Neural progenitor cell (in vitro differentiated cells): ENCODE data around the gene DNAJC21. TPM values are rescaled to one million over a fixed set of nuclear protein-coding genes. Genes with fewer than 3 reads are reported as not detected.

Source experiments
- DNase-seq: peaks from one replicate; pipeline ENCODE4 v3.0.0-alpha.2; 2016; ENCODE audit warnings: low spot score
- H2AFZ ChIP-seq: fragments of 200-600 bp; sonication (generic); replicated peaks from 2 replicates; pipeline ENCODE4 v1.6.1; 2016; ENCODE audit warnings: antibody characterized with exemption
- H3F3A ChIP-seq: fragments of 200-600 bp; sonication (generic); 2 replicates; pipeline ENCODE4 v1.6.1; 2016; ENCODE audit warnings: antibody characterized with exemption, low read depth
- H3K27ac ChIP-seq: fragments of 200-600 bp; sonication (generic); 2 replicates; pipeline ENCODE4 v1.5.1; 2016; ENCODE audit warnings: mild to moderate bottlenecking
- H3K27me3 ChIP-seq: fragments of 200-600 bp; sonication (generic); 2 replicates; pipeline ENCODE4 v1.6.1; 2016; ENCODE audit warnings: mild to moderate bottlenecking, moderate library complexity
- H3K36me3 ChIP-seq: fragments of 200-600 bp; sonication (generic); 2 replicates; pipeline ENCODE4 v1.5.1; 2016
- H3K4me1 ChIP-seq: fragments of 200-600 bp; sonication (generic); 2 replicates; pipeline ENCODE4 v1.6.1; 2016; ENCODE audit warnings: mixed run types
- H3K4me2 ChIP-seq: fragments of 200-600 bp; sonication (generic); 2 replicates; pipeline ENCODE4 v1.6.1; 2016
- H3K4me3 ChIP-seq: fragments of 200-600 bp; sonication (generic); 2 replicates; pipeline ENCODE4 v1.5.1; 2016
- H3K79me2 ChIP-seq: fragments of 200-600 bp; sonication (generic); 2 replicates; pipeline ENCODE4 v1.6.1; 2016; ENCODE audit warnings: low read depth
- H3K9ac ChIP-seq: fragments of 200-600 bp; sonication (generic); 2 replicates; pipeline ENCODE4 v1.6.1; 2016
- H3K9me3 ChIP-seq: fragments of 200-600 bp; sonication (generic); 2 replicates; pipeline ENCODE4 v1.5.1; 2016; ENCODE audit warnings: low read depth
- H4K20me1 ChIP-seq: fragments of 200-600 bp; sonication (generic); 2 replicates; pipeline ENCODE4 v1.6.1; 2016; ENCODE audit warnings: low read depth
- H3K27ac Mint-ChIP-seq: 3 replicates; pipeline ENCODE4 v1.8.0; 2021; ENCODE audit warnings: mixed read lengths
- H3K27me3 Mint-ChIP-seq: 2 replicates; pipeline ENCODE4 v1.8.0; 2022; ENCODE audit warnings: low read depth, mild to moderate bottlenecking, inconsistent platforms, moderate library complexity, mixed read lengths; ENCODE audit not compliant: insufficient read depth
- H3K36me3 Mint-ChIP-seq: 3 replicates; pipeline ENCODE4 v1.8.0; 2021; ENCODE audit warnings: mixed read lengths
- H3K4me1 Mint-ChIP-seq: 3 replicates; pipeline ENCODE4 v1.8.0; 2021; ENCODE audit warnings: mixed read lengths
- H3K4me3 Mint-ChIP-seq: 3 replicates; pipeline ENCODE4 v1.8.0; 2021; ENCODE audit warnings: mild to moderate bottlenecking, moderate library complexity, mixed read lengths
- H3K9me3 Mint-ChIP-seq: 3 replicates; pipeline ENCODE4 v1.8.0; 2020; ENCODE audit warnings: mixed read lengths
- CTCF ChIP-seq: fragments of 200-600 bp; sonication (generic); IDR thresholded peaks from 2 replicates; pipeline ENCODE4 v1.5.1; 2017; ENCODE audit warnings: antibody characterized with exemption, mild to moderate bottlenecking
- EZH2 ChIP-seq: fragments of 200-600 bp; sonication (generic); IDR thresholded peaks from 2 replicates; pipeline ENCODE4 v1.6.1; 2017; ENCODE audit warnings: antibody characterized with exemption, mild to moderate bottlenecking, moderate library complexity
- EZH2phosphoT487 ChIP-seq: fragments of 200-600 bp; sonication (generic); IDR thresholded peaks from 2 replicates; pipeline ENCODE4 v1.6.1; 2017; ENCODE audit warnings: antibody characterized with exemption
- total RNA-seq: library from RNA; depleted of rRNA; stranded (reverse); fragments of >200 nt; gene quantifications from 2 replicates; pipeline ENCODE4 v1.2.3, GENCODE V29; 2015; ENCODE audit warnings: low replicate concordance

The DNAJC21 gene
- total RNA-seq, 1 donor from 2014 or later, result 52.8 TPM

GRCh38 chr5:34977934-34978613 lies 48.7 kb downstream of the DNAJC21 start:
- Histone ChIP-seq H3K4me3 (no peak overlapping the region), H3K4me1 (no peaks in the 10 kb centered on the region), H3K27ac (no peak overlapping the region), H3K27me3 (no peaks in the 10 kb centered on the region), H3K36me3 (no peaks in the 10 kb centered on the region), H2AFZ (no peak overlapping the region), H3F3A (no peaks in the 10 kb centered on the region), H3K9me3 (no peaks in the 10 kb centered on the region), H4K20me1 (no peaks in the 10 kb centered on the region), H3K4me2 (no peak overlapping the region), H3K9ac (no peak overlapping the region), H3K79me2 (no peaks in the 10 kb centered on the region)
- Mint-ChIP-seq H3K36me3 (peaks cover 1% of the 10 kb centered on the region), H3K27ac (no peak overlapping the region), H3K9me3 (no peaks in the 10 kb centered on the region), H3K4me1 (peaks cover 8% of the 10 kb centered on the region), H3K4me3 (no peak overlapping the region), H3K27me3 (no peaks in the 10 kb centered on the region)
- TF ChIP-seq EZH2, result no peak
- TF ChIP-seq CTCF, result no peak
- no peak for TF ChIP-seq EZH2phosphoT487
- no peak for DNase-seq

DNA sequence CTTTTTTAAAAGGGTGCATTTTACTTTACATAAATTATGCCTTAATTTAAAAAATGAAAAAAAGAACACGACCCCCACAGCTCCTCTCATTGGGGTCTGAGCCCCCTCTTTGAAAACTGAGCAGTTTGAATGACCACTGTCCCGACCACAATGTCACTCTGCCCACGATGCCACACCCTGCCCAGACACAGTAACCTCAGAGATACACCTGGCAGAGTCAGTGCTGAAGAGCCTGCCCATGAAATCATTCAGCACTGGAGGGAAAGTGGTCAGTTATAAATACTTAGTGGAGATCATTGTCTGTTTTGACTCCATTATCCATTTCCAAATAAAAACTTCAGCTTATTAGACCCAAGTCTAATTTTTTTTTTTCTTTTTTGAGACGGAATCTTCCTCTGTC lies 49.3 kb downstream of the DNAJC21 start:
- no peaks in the 10 kb centered on the region for H3K36me3 Mint-ChIP-seq
- no peaks in the 10 kb centered on the region for H3K9me3 Mint-ChIP-seq
- H3K9ac ChIP-seq, result no peak overlapping the region
- no peak overlapping the region for H3K4me3 ChIP-seq
- H3K4me1 Mint-ChIP-seq, result peaks cover 8% of the 10 kb centered on the region
- no peak overlapping the region for H3K4me2 ChIP-seq
- no peak overlapping the region for H3K4me3 Mint-ChIP-seq
- no peaks in the 10 kb centered on the region for H3K36me3 ChIP-seq
- no peaks in the 10 kb centered on the region for H3K9me3 ChIP-seq
- H3K27me3 Mint-ChIP-seq, result no peaks in the 10 kb centered on the region
- H4K20me1 ChIP-seq, result no peaks in the 10 kb centered on the region
- TF ChIP-seq EZH2 (no peak), CTCF (no peak), EZH2phosphoT487 (no peak)
- no peak overlapping the region for H2AFZ ChIP-seq
- H3K27ac Mint-ChIP-seq, result no peak overlapping the region
- no peaks in the 10 kb centered on the region for H3K27me3 ChIP-seq
- no peak overlapping the region for H3K27ac ChIP-seq
- no peaks in the 10 kb centered on the region for H3F3A ChIP-seq
- H3K79me2 ChIP-seq, result no peaks in the 10 kb centered on the region
- no peaks in the 10 kb centered on the region for H3K4me1 ChIP-seq
- DNase-seq, result no peak

DNA sequence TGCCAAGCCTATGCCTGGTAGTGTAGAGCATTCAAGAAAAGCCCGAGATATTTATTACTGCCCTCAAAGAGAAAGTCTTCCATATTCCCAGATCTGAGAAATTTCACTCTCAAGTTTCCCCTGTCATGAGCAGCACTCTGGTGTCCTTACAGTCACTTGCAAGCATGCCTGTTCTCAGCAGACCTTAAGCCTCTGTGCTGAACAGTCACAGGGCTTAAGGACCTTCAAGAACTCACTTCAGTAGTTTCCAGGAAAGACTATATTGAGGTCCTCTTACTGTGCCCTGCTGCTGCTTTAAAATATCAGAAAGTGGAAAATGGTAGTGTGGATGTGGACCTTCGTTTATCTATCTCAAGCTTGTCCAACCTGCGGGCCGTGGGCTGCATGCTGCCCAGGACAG lies 53.5 kb downstream of the DNAJC21 start:
- Histone ChIP-seq H3K9me3 (peaks cover 14% of the 10 kb centered on the region), H3K79me2 (no peaks in the 10 kb centered on the region), H3F3A (no peaks in the 10 kb centered on the region), H2AFZ (no peak overlapping the region), H3K4me2 (no peak overlapping the region), H3K27me3 (no peaks in the 10 kb centered on the region), H3K4me3 (no peak overlapping the region), H3K9ac (no peak overlapping the region), H3K27ac (no peak overlapping the region), H3K36me3 (no peaks in the 10 kb centered on the region), H4K20me1 (no peaks in the 10 kb centered on the region), H3K4me1 (no peaks in the 10 kb centered on the region)
- DNase-seq, result no peak
- Mint-ChIP-seq H3K9me3 (peaks cover 16% of the 10 kb centered on the region), H3K27me3 (no peaks in the 10 kb centered on the region), H3K4me1 (no peaks in the 10 kb centered on the region), H3K27ac (no peak overlapping the region), H3K4me3 (no peak overlapping the region), H3K36me3 (no peaks in the 10 kb centered on the region)
- TF ChIP-seq EZH2 (no peak), EZH2phosphoT487 (no peak), CTCF (no peak)
